Transverse colon (tissue), 4 donors: ENCODE measurements around the gene UBE2U. TPM values are rescaled to one million over a fixed set of nuclear protein-coding genes. Genes with fewer than 3 reads are reported as not detected.

Experiments used
- DNase-seq: peaks from one replicate; pipeline ENCODE4 v3.0.0-alpha.2; 2019
- H3K27ac ChIP-seq, 4 donors: fragments of 200-600 bp; sonication (generic); 2 replicates each; pipeline ENCODE4 v1.5.1; 2016 to 2018; ENCODE audit warnings: inconsistent platforms in 4 of 4
- H3K27me3 ChIP-seq: fragments of 200-600 bp; sonication (generic); 2 replicates; pipeline ENCODE4 v1.5.1; 2017; ENCODE audit warnings: inconsistent platforms
- H3K36me3 ChIP-seq, 4 donors: fragments of 200-600 bp; sonication (generic); 2 replicates each; pipeline ENCODE4 v1.5.1; 2017 to 2019; ENCODE audit warnings: inconsistent platforms in 4 of 4
- H3K4me1 ChIP-seq, 4 donors: fragments of 200-600 bp; sonication (generic); 2 replicates each; pipeline ENCODE4 v1.5.1; 2017 to 2020; ENCODE audit warnings: inconsistent platforms in 4 of 4
- H3K4me3 ChIP-seq, 4 donors: fragments of 200-600 bp; sonication (generic); 1 replicate in 1 of 4; 2 replicates in 3 of 4; pipeline versions ENCODE4 v1.5.1 to v1.6.1; 2017 to 2019; ENCODE audit warnings: inconsistent platforms in 4 of 4
- H3K9me3 ChIP-seq, 2 donors: fragments of 200-600 bp; sonication (generic); 2 replicates each; pipeline ENCODE4 v1.5.1; 2017 to 2019; ENCODE audit warnings: inconsistent platforms in 2 of 2
- EP300 ChIP-seq: sonication (generic); formaldehyde crosslinking; IDR thresholded peaks from one replicate; pipeline ENCODE4 v1.6.1; 2017; ENCODE audit warnings: antibody characterized with exemption, low read depth
- POLR2A ChIP-seq: fragments of 450-650 bp; IDR thresholded peaks from one replicate; pipeline ENCODE4 v1.6.1; 2016; ENCODE audit warnings: antibody characterized with exemption, mild to moderate bottlenecking, moderate library complexity
- POLR2AphosphoS5 ChIP-seq, 3 donors: sonication (generic); formaldehyde crosslinking; IDR thresholded peaks; one replicate each; pipeline ENCODE4 v1.6.1; 2016; ENCODE audit warnings: antibody characterized with exemption in 3 of 3
- WGBS, 2 donors: methylation state at CpG; one replicate each; pipeline ENCODE4 v1.1.5; 2018; ENCODE audit warnings: low coverage in 1 of 2; 5-methylcytosine and 5-hydroxymethylcytosine counted together
- in situ Hi-C, 4 donors: fragments of 200-750 bp; cut with MboI; loops; one replicate each; pipeline versions ENCODE4 v1.15.0 to v1.15.1; 2017; ENCODE audit warnings: low sequenced_read_pairs in 3 of 4, low pct_ligation_motif_present in 1 of 4, low pct_unique_long_range_greater_than_20kb in 1 of 4
- intact Hi-C: fragments of 100-400 bp; cut with DNase I; formaldehyde crosslinking; loops from one replicate; pipeline ENCODE4 v1.15.1; 2023; ENCODE audit warnings: low total_unique reads
- total RNA-seq, 4 donors: library from RNA; depleted of rRNA; stranded (reverse); fragments of >200 nt; gene quantifications; one replicate each; pipeline ENCODE4 v1.1.0, GENCODE V29; 2016
- TF ChIP-seq, protein P1 (sequence below), 5 experiments: fragments of 200-600 bp in 3 of 5; fragments of 450-650 bp in 2 of 5; sonication (generic) in 3 of 5; IDR thresholded peaks; 1 replicate in 2 of 5; 2 replicates in 3 of 5; pipeline ENCODE4 v1.5.1; 2016 to 2017; ENCODE audit warnings: antibody characterized with exemption in 5 of 5, inconsistent platforms in 3 of 5, mild to moderate bottlenecking in 2 of 5, moderate library complexity in 1 of 5

The UBE2U gene
- total RNA-seq, 4 donors from 2014 or later = not detected

DNA sequence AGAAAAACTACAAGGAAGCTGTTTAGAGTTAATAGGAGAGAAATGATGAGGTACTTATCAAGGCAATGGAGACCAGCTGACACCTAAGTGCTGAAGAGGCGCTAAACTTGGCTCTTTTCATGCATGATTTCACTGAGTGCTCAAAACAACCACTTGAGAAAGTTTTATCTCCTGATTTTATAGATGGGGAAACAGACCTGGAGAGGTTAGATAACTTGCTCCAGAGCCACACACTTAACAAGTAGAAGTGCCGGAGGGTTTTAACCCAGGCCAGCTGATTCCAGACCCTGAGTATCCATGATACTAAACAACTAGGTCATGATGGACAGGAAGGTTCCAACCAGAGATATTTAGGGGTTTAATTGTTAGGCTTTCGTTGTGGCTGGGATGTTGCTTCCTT is 25.9 kb downstream of the UBE2U start:
- Histone ChIP-seq H3K4me3 (no peak overlapping the region), H3K4me1 (no peaks in the 10 kb centered on the region), H3K27me3 (no peaks in the 10 kb centered on the region), H3K27ac (no peak overlapping the region), H3K9me3 (no peaks in the 10 kb centered on the region), H3K36me3 (no peaks in the 10 kb centered on the region)
- WGBS, 2 donors = 71 to 81% methylated on average over 1 to 3 of the region's 3 CpGs
- in situ Hi-C loops = loop anchor here in 3 of 4 donors (25.0 kb wide), 2 partner anchors 542 to 617 kb away; no protein-coding TSS in a partner anchor
- no peak for DNase-seq
- intact Hi-C loops = no loop called here
- no peak for TF ChIP-seq POLR2AphosphoS5 (IDR thresholded peaks at IDR 0.05)
- TF ChIP-seq, protein P1, sequence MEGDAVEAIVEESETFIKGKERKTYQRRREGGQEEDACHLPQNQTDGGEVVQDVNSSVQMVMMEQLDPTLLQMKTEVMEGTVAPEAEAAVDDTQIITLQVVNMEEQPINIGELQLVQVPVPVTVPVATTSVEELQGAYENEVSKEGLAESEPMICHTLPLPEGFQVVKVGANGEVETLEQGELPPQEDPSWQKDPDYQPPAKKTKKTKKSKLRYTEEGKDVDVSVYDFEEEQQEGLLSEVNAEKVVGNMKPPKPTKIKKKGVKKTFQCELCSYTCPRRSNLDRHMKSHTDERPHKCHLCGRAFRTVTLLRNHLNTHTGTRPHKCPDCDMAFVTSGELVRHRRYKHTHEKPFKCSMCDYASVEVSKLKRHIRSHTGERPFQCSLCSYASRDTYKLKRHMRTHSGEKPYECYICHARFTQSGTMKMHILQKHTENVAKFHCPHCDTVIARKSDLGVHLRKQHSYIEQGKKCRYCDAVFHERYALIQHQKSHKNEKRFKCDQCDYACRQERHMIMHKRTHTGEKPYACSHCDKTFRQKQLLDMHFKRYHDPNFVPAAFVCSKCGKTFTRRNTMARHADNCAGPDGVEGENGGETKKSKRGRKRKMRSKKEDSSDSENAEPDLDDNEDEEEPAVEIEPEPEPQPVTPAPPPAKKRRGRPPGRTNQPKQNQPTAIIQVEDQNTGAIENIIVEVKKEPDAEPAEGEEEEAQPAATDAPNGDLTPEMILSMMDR (IDR thresholded peaks at IDR 0.05) = no peak

GRCh38 chr1:64231153-64231552 is 27.7 kb downstream of the UBE2U start:
- Histone ChIP-seq H3K9me3 (no peaks in the 10 kb centered on the region), H3K4me3 (no peak overlapping the region), H3K4me1 (no peaks in the 10 kb centered on the region), H3K36me3 (no peaks in the 10 kb centered on the region), H3K27ac (no peak overlapping the region), H3K27me3 (no peaks in the 10 kb centered on the region)
- intact Hi-C loops (no loop called here), in situ Hi-C loops (loop anchor here in 3 of 4 donors (10.0 to 25.0 kb wide), 3 partner anchors 96 to 619 kb away; no protein-coding TSS in a partner anchor)
- TF ChIP-seq POLR2A (no peak), POLR2AphosphoS5 (IDR thresholded peaks at IDR 0.05) (no peak), EP300 (no peak)
- TF ChIP-seq, protein P1 (IDR thresholded peaks at IDR 0.05) = no peak
- no peak for DNase-seq
- 47 to 52% methylated on average over 3 to 4 of the region's 4 CpGs for WGBS, 2 donors

DNA sequence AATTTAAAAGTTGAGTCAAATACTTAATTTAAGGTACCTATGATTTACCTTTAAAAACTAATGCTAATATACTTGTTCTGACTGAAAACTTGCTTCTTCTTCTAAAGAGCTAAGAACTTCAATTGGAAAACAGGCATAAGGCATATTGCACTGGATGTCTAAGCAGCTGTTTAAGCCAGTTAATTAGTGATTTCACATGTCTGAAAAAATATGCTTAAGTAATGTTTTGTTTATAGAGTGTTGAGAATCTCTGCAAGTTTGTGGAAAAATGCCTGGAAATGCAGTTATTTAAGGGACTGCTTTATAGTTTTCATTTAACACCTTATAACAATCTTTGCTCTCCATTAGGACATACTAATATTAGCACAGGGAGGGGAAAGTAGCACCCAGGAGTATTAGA is 28.2 kb downstream of the UBE2U start:
- Histone ChIP-seq H3K4me1 (no peaks in the 10 kb centered on the region), H3K9me3 (no peaks in the 10 kb centered on the region), H3K27ac (no peak overlapping the region), H3K36me3 (no peaks in the 10 kb centered on the region), H3K27me3 (no peaks in the 10 kb centered on the region), H3K4me3 (no peak overlapping the region)
- no peak for DNase-seq
- no peak for TF ChIP-seq POLR2A
- in situ Hi-C loops (loop anchor here in 3 of 4 donors (10.0 to 25.0 kb wide), 3 partner anchors 97 to 619 kb away; no protein-coding TSS in a partner anchor), intact Hi-C loops (no loop called here)

GRCh38 chr1:64234714-64235113 is 31.3 kb downstream of the UBE2U start:
- in situ Hi-C loops (loop anchor here in 3 of 4 donors (10.0 to 25.0 kb wide), 3 partner anchors 100 to 622 kb away; no protein-coding TSS in a partner anchor), intact Hi-C loops (no loop called here)
- no peaks in the 10 kb centered on the region for H3K27me3 ChIP-seq
- no peak for TF ChIP-seq EP300
- TF ChIP-seq, protein P1 (IDR thresholded peaks at IDR 0.05) = no peak
- no peak for TF ChIP-seq POLR2AphosphoS5 (IDR thresholded peaks at IDR 0.05)
- TF ChIP-seq POLR2A = no peak
- H3K4me3 ChIP-seq = no peak overlapping the region
- no peaks in the 10 kb centered on the region for H3K36me3 ChIP-seq
- H3K9me3 ChIP-seq = no peaks in the 10 kb centered on the region
- no peaks in the 10 kb centered on the region for H3K4me1 ChIP-seq
- no peak for DNase-seq
- H3K27ac ChIP-seq = no peak overlapping the region

GRCh38 chr1:64235181-64235580 is 31.8 kb downstream of the UBE2U start:
- no peaks in the 10 kb centered on the region for H3K36me3 ChIP-seq
- no peaks in the 10 kb centered on the region for H3K9me3 ChIP-seq
- TF ChIP-seq POLR2A = no peak
- TF ChIP-seq, protein P1 (IDR thresholded peaks at IDR 0.05) = no peak
- TF ChIP-seq POLR2AphosphoS5 (IDR thresholded peaks at IDR 0.05) = no peak
- TF ChIP-seq EP300 = no peak
- H3K27me3 ChIP-seq = no peaks in the 10 kb centered on the region
- in situ Hi-C loops = loop anchor here in 3 of 4 donors (10.0 to 25.0 kb wide), 3 partner anchors 100 to 623 kb away; no protein-coding TSS in a partner anchor
- intact Hi-C loops = no loop called here
- DNase-seq = no peak
- no peak overlapping the region for H3K27ac ChIP-seq
- no peak overlapping the region for H3K4me3 ChIP-seq
- H3K4me1 ChIP-seq = no peaks in the 10 kb centered on the region
